Brain pericyte (primary cell): ENCODE measurements around the gene SLMAP.

Experiments used
- DNase-seq: peaks from one replicate; pipeline ENCODE4 v3.0.0-alpha.2; 2012; ENCODE audit warnings: low read depth, low spot score

SLMAP gene, protein sequence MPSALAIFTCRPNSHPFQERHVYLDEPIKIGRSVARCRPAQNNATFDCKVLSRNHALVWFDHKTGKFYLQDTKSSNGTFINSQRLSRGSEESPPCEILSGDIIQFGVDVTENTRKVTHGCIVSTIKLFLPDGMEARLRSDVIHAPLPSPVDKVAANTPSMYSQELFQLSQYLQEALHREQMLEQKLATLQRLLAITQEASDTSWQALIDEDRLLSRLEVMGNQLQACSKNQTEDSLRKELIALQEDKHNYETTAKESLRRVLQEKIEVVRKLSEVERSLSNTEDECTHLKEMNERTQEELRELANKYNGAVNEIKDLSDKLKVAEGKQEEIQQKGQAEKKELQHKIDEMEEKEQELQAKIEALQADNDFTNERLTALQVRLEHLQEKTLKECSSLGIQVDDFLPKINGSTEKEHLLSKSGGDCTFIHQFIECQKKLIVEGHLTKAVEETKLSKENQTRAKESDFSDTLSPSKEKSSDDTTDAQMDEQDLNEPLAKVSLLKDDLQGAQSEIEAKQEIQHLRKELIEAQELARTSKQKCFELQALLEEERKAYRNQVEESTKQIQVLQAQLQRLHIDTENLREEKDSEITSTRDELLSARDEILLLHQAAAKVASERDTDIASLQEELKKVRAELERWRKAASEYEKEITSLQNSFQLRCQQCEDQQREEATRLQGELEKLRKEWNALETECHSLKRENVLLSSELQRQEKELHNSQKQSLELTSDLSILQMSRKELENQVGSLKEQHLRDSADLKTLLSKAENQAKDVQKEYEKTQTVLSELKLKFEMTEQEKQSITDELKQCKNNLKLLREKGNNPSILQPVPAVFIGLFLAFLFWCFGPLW

GRCh38 chr3:57755741-57756527 is at the start of gene SLMAP:
Gene SLMAP (plus strand): TSS chr3:57756309. CDS start chr3:57757652, 1,343 bp downstream.
- peak; percentile 86 for DNase-seq

GRCh38 chr3:57706462-57706861 is 49.6 kb upstream of the SLMAP start:
- DNase-seq = no peak

- no peak for DNase-seq
Measured at GRCh38 chr3:57709031-57709430, 47.1 kb upstream of the SLMAP start.

DNA sequence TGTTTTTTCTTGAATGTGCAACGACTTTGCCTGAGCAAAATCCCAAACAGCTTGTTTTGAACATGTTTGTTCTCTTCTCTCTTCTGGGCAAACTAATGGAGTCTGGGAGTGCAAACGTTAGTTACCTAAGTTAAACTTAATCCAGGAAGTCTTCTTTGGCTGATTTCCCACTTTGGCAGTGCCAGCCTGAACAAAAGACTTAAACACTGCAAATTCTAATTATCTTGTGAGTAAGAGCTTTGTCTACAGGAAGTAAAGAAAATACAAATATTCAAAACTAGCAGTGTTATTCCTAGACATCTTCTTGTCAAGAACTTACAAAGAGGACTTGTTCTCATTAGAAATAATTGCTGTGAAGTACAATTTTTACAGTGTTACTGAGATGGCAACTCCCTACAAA is 46.5 kb upstream of the SLMAP start:
- DNase-seq = no peak

DNA sequence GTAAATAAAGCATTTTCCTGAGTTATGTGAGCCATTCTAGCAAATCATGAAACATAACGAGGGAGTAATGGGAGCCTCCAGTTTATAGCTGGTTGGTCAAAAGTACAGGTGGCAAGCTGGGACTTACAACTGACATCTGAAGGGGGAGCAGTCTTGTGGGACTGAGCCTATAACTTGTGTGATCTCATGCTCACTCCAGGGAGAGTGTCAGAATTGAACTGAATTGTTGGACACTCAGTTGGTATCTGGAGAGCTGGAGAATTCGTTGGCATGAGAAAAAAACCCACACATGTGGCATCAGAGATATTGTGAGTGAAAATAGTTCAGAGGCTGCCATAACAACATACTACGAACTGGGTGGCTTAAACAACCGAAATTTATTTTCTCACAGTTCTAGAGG is 40.4 kb upstream of the SLMAP start:
- no peak for DNase-seq

DNA sequence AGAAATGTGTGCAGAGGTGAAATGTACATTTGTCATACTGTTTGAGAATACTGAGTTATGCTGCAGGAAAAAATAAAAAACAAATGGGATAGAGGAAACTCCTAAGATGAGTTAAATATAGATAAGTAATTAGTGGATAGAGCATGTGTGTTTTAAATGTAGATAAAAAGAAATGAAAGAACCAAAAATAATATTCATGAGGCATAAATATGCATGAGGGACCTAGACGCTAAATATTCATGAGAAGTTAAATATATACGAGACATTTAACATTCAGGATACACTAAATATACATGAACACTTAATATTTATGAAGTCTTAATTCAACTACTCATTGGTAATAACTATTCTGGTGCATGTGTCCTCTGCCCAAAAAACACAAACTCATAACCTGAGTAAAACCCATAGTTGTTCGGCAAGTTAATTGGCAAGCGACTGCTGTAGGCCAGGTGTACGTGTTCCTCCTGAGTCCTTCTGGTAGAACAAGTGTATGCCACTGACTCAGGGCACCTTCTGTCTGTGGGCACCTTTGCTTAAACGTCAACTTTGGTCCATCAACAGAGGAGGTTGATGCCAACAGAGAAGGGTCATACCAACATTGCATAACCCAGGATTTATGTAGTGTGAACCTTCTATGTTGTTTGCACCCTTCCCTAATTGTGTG is 38.8 kb upstream of the SLMAP start:
- DNase-seq = no peak

- DNase-seq = no peak
Measured at GRCh38 chr3:57718118-57718517, 38.0 kb upstream of the SLMAP start.

DNA sequence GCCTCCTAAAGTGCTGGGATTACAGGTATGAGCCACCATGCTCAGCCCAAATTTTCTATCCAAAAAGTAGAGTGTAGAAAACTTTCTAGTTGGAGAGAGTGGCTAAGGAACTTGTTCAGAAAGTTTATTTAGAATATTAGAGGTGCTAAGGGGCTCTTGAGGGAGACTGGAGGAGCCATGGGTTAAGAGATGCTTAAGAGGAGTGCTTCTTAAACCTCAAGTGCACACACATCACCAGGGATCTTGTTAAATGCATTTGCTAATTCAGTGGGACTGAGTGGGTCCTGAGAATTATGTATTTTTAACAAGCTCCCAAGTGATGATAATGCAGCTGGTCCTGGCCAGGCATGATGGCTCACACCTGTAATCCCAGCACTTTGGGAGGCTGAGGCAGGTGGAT is 29.7 kb upstream of the SLMAP start:
- no peak for DNase-seq

DNA sequence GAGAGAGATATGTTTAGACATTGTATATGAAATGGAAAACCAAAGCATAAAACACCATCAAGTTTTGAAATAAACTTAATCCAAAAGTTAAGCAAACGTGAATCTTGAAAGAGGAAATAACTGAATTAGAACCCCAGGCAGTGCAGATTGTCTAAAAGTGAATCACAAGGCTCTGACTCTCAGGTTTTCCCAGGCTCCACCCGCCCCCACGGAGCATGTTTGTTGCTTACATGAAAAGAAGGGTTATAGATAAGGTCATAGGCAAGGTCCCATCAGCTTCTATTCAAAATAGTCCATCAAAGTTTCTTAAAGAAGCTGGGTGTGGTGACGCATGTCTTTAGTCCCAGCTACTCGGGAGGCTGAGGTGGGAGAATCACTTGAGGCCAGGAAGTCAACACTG is 29.0 kb upstream of the SLMAP start:
- no peak for DNase-seq

DNA sequence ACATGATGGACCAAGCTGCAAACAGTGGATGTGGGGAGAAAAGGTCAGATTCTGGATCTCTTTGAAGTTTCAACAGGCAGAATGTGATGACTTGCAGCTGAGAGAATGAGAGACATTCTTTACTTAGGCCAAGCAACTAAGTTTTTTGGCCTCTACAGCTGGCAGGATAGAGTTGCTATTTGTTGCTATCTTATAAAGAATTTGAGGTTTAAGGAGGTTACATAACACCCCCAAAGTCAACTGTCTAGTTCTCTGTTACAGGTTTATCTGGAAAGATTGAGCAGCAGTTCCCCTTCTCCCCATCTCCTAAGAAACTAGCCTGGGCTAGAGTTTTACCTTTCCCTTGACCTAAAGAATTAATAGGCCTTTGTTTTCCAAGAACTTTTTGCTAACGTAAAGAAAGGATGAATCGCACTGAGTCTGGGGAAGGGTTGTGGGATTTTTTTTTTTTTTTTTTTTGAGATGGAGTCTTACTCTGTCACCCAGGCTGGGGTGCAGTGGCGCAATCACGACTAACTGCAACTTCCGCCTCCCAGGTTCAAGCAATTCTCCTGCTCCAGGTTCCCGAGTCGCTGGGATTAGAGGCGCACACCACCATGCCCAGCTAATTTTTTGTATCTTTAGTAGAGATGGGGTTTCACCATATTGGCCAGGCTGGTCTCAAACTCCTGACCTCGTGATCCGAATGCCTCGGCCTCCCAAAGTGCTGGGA is 26.6 kb upstream of the SLMAP start:
- DNase-seq = no peak

DNA sequence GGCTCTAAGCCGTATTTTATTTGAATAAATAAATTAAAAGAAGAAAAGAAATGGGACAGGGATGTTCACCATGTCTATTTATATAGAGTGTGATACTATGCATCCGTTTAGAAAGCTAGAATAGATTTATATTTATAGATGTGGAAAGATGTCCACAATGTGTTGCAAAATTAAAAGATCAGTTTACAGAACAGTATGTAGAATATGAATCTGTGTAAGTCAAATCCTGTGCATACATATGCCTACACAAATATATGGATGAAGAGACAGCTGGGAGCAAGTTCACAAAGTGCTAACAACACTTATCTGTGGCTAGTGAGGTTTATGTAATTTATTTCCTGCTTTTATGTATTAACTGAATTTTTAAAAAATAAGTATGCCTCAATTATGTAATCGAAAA is 25.4 kb upstream of the SLMAP start:
- DNase-seq = no peak

DNA sequence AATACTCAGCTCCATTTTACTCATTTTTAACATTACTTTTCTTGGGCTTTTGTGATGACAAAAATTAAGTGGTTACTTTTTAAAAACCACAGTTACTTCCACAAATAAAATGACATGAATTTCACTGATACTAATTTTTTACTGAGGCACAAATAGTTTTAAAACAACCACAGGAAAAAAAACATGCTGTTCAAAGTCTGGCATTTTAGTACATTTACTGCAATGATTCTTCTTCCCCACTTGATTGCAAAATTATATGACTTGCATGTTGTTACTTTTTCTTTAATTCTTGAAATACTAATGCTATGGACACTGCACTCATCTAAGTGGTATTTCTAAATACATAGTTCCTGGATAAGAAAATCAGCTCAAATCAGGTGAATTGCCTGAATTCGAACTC is 24.8 kb upstream of the SLMAP start:
- no peak for DNase-seq

GRCh38 chr3:57733790-57734189 is 22.3 kb upstream of the SLMAP start:
- no peak for DNase-seq

DNA sequence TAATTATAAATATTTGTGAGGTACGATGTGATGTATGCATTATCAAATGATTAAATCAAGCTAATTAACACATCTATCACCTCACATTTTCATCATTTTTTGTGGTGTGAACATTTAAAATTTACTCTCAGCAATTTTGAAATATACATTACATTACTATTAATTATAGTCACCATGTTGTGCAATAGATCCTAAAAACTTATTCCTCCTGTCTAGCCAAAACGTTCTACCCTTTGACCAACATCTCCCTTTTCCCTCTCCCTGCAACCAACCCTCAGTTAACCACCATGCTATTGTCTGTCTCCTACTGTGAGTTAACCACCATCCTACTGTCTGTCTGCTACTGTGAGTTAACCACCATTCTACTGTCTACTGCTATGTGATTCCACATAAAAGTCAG is 20.7 kb upstream of the SLMAP start:
- DNase-seq = no peak

- DNase-seq = no peak
Measured at GRCh38 chr3:57737840-57738239, 18.3 kb upstream of the SLMAP start.

GRCh38 chr3:57738391-57738790 is 17.7 kb upstream of the SLMAP start:
- DNase-seq = no peak

DNA sequence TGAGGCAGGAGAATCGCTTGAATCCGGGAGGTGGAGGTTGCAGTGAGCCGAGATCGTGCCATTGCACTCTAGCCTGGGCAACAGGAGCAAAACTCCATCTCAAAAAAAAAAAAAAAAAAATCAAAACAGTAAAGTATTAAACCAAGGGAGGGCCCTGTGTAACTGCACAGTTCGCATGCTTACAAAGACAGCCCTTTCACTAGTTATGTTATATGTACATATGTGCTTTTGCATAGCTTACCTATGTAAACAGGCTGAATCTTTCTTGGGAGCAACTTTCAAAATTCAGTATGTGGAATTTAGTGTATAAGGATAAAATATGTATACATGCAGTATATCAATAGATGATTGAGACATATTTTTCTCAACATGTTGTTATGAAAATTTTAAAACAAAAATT is 16.1 kb upstream of the SLMAP start:
- no peak for DNase-seq

DNA sequence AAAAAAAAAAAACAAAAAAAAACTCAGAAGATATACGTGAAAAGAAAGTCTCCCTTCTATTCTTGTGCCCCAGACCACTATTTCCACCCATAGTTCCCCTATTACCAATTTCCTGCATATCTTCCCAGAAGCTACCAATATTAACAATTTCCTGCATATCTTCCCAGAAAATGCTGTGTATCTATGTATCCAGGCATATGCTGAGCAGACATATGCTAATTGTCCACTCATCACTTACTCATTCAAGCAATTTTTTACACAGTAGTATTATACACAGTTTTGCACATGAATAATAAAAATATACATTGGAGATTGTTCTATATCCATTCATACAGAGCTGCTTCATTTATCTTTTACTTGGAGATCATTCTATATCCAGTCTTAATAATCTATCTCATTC is 12.6 kb upstream of the SLMAP start:
- no peak for DNase-seq

- DNase-seq = no peak
Measured at GRCh38 chr3:57745101-57745500, 11.0 kb upstream of the SLMAP start.

DNA sequence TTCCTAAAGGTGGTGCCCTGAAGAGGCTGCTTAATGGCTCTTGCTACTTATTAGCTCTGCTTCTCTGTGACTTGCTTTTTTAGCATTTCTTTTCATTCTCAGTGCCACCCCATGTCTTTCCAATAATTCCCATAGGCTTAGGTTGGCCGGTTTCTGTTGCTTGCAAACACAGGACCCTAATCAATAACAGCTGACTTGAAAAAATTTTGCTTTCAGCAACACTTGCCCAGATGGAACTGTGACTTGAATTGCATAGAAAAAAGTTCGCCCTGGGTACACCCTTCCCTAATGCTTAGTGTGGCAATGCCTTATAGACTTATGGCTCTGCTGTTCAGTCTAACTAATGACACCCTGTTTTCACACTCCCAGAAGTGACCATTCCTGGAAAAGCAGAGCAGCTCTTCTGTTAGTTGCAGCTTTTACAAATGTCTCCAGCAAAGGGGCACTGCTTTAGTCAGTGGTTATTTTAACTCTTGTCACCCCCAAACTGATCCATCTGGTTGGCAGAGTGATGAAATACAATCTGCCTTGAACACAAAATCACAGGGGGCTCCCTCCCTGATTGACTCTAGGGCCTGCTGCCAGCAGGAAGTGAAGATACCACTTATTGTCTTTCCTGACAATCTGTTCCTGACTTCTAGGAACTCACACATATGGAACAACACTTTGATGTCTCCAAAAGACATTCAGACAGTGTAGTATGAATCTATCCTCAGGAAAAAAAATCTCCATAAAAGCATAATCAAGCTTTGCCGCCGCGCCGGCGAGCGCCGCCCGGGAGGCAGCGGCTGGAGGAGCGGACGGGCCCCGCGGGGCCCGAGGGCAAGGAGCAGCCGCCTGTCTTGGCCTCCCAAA is 9.7 kb upstream of the SLMAP start:
- no peak for DNase-seq
